ENCODE measurements around the gene MICAL3. TPM values are rescaled to one million over a fixed set of nuclear protein-coding genes. Genes with fewer than 3 reads are reported as not detected.

MICAL3 gene
- total RNA-seq, 3 donors from 2014 or later (not counting 1 experiment from before 2014, with no cell fraction given): 17.1 to 36.3 (median 34.3) TPM

DNA sequence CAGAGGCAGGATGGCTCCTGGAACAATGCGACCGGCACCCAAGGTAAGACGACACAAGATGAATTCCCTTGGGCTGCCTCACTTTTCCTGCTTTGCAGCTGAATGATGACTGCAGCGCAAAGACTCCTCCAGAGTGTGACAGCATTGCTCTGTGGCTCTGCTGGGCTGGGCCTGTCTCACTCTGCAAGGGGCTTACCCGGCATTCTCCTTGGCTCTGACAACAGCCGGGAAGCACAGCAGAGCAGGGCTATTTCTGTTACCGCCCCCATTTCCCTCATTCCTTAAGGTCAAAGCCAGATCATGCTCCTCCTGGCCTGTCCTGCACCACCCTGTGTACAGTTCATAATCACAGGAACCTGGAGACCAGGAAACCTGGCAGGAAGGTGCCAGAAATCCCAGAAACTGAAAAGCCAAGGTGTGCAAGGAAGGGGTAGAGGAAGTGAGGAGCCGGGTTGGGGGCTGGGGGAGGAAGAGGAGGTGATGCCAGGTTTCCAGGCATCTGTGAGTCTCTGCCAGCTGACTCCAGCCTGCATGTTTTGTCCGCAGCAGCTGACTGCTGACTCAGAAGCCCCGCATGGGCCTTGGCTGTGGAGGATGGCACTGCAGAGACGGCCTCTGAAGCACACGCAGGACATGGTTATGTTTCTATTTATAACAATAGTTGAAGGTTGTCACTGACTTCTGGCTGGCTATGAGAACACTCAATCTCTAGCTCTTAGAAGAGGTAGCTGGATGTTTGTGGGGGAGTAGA is 113.6 kb downstream of the MICAL3 start:
- Mint-ChIP-seq H3K27me3 (ENCODE audit: low read depth in 2 of 2) (no peaks in the 10 kb centered on the region), H3K27ac (no peak overlapping the region), H3K4me3 (no peak overlapping the region), H3K9me3 (no peaks in the 10 kb centered on the region), H3K4me1 (peaks cover 0 to 14% of the 10 kb centered on the region in 2 donors), H3K36me3 (no peaks in the 10 kb centered on the region)
- WGBS (ENCODE audit: insufficient coverage): 87% methylated on average over 12 of the region's 12 CpGs
- H3K9me3 ChIP-seq (ENCODE audit: control insufficient read depth, insufficient read depth, low read length): no peaks in the 10 kb centered on the region
- intact Hi-C loops (cut with micrococcal nuclease): loop anchor here (10.0 kb wide), 1 partner anchor 154 kb away; no protein-coding TSS in a partner anchor
- no peak overlapping the region for H3K4me3 ChIP-seq (ENCODE audit: low read length)
- H3K36me3 ChIP-seq (ENCODE audit: control insufficient read depth, insufficient read depth, low read length): peaks cover 5% of the 10 kb centered on the region
- H3K4me1 ChIP-seq (ENCODE audit: control insufficient read depth, insufficient read depth, low read length): no peaks in the 10 kb centered on the region
- TF ChIP-seq, protein P1, sequence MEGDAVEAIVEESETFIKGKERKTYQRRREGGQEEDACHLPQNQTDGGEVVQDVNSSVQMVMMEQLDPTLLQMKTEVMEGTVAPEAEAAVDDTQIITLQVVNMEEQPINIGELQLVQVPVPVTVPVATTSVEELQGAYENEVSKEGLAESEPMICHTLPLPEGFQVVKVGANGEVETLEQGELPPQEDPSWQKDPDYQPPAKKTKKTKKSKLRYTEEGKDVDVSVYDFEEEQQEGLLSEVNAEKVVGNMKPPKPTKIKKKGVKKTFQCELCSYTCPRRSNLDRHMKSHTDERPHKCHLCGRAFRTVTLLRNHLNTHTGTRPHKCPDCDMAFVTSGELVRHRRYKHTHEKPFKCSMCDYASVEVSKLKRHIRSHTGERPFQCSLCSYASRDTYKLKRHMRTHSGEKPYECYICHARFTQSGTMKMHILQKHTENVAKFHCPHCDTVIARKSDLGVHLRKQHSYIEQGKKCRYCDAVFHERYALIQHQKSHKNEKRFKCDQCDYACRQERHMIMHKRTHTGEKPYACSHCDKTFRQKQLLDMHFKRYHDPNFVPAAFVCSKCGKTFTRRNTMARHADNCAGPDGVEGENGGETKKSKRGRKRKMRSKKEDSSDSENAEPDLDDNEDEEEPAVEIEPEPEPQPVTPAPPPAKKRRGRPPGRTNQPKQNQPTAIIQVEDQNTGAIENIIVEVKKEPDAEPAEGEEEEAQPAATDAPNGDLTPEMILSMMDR (IDR thresholded peaks at IDR 0.05): no peak
- DNase-seq (no peak), ATAC-seq (no peak)
- H3K27me3 ChIP-seq (ENCODE audit: control insufficient read depth, insufficient read depth, low read length): no peaks in the 10 kb centered on the region
- H3K27ac ChIP-seq (ENCODE audit: low read length): no peak overlapping the region

DNA sequence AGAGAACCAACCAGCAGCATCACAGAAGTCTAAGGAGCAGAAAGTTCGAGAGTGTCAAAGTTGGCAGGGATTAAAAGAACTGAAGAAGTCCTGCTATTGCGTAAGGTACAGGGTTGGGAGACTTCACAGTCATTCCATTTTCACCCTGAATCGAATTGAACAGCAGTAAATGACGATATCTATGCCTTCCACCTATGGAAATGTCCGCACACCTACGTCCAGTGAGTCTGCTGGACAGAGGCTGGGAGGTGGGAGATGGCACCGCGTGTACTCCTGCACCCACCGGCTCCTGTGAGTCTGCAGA is 116.7 kb downstream of the MICAL3 start:
- Mint-ChIP-seq H3K4me1 (peaks cover 0 to 14% of the 10 kb centered on the region in 2 donors), H3K36me3 (no peaks in the 10 kb centered on the region), H3K27me3 (ENCODE audit: low read depth in 2 of 2) (no peaks in the 10 kb centered on the region), H3K4me3 (no peak overlapping the region), H3K9me3 (no peaks in the 10 kb centered on the region), H3K27ac (no peak overlapping the region)
- ATAC-seq (no peak), DNase-seq (no peak)
- H3K4me3 ChIP-seq (ENCODE audit: low read length): no peak overlapping the region
- TF ChIP-seq, protein P1 (IDR thresholded peaks at IDR 0.05): no peak
- no peaks in the 10 kb centered on the region for H3K9me3 ChIP-seq (ENCODE audit: control insufficient read depth, insufficient read depth, low read length)
- 85% methylated on average over 9 of the region's 9 CpGs for WGBS (ENCODE audit: insufficient coverage)
- H3K27ac ChIP-seq (ENCODE audit: low read length): no peak overlapping the region
- no peaks in the 10 kb centered on the region for H3K4me1 ChIP-seq (ENCODE audit: control insufficient read depth, insufficient read depth, low read length)
- H3K36me3 ChIP-seq (ENCODE audit: control insufficient read depth, insufficient read depth, low read length): peaks cover 6% of the 10 kb centered on the region
- intact Hi-C loops (cut with micrococcal nuclease): no loop called here
- no peaks in the 10 kb centered on the region for H3K27me3 ChIP-seq (ENCODE audit: control insufficient read depth, insufficient read depth, low read length)

DNA sequence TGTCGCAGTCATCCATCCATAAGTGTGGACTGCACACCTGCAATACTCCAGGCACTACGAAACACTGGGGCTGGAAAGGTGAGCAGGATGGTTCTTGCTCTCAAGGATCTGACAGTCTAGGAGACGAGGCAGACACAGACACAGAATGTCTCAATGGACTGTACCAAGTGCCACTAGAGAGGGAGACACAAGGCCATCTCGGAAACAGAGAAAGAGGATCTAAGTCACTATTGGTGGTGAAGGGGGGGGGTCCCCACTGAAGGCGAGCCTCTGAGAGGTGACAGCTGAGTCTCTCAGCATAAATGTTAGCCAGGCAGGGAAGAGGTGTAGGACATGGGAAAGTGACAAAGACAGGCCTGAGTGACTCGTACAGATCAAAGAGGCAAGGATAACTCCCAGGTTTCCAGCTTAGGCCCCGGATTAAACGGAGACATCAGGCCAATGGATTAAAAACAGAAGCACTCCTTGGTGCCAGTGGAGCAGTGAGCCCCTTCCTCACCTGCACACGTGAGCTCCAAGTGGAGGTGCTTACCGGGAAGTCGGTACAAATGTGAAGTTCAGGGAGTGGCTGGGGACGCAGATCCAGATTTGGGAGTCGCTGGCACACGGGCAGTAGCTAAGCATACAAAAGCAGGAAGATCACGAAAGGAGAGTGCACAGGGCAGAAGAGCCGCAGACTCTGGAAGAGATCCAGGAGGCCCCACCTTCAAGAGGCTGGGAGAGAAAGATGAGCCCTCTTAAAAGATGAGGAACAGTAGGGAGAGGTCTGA is 117.2 kb downstream of the MICAL3 start:
- no peak for ATAC-seq
- 92% methylated on average over 16 of the region's 16 CpGs for WGBS (ENCODE audit: insufficient coverage)
- peaks cover 6% of the 10 kb centered on the region for H3K36me3 ChIP-seq (ENCODE audit: control insufficient read depth, insufficient read depth, low read length)

More for the DNA sequence above, 117.2 kb downstream of the MICAL3 start:
- Mint-ChIP-seq H3K27ac (no peak overlapping the region), H3K27me3 (ENCODE audit: low read depth in 2 of 2) (no peaks in the 10 kb centered on the region), H3K4me1 (peaks cover 0 to 14% of the 10 kb centered on the region in 2 donors), H3K9me3 (no peaks in the 10 kb centered on the region), H3K36me3 (no peaks in the 10 kb centered on the region), H3K4me3 (no peak overlapping the region)
- Histone ChIP-seq H3K9me3 (ENCODE audit: control insufficient read depth, insufficient read depth, low read length) (no peaks in the 10 kb centered on the region), H3K4me1 (ENCODE audit: control insufficient read depth, insufficient read depth, low read length) (no peaks in the 10 kb centered on the region), H3K4me3 (ENCODE audit: low read length) (no peak overlapping the region), H3K27ac (ENCODE audit: low read length) (no peak overlapping the region), H3K27me3 (ENCODE audit: control insufficient read depth, insufficient read depth, low read length) (no peaks in the 10 kb centered on the region)
- intact Hi-C loops (cut with micrococcal nuclease): no loop called here
- TF ChIP-seq, protein P1 (IDR thresholded peaks at IDR 0.05): no peak
- DNase-seq: no peak

Measured in natural killer cell (primary cell).